Epithelial cell of esophagus (primary cell): ENCODE measurements around the gene EPHA4.

ENCODE experiments used
- DNase-seq: peaks from one replicate; pipeline ENCODE4 v3.0.0; 2010; ENCODE audit warnings: low read depth
- H3K4me3 ChIP-seq: 2 replicates; pipeline ENCODE4 v1.5.1; 2011; ENCODE audit warnings: mild to moderate bottlenecking, low read length, control low read depth
- CTCF ChIP-seq: IDR thresholded peaks from 2 replicates; pipeline ENCODE4 v1.5.1; 2011; ENCODE audit warnings: low read depth, mild to moderate bottlenecking, low read length, control low read depth, inconsistent platforms; ENCODE audit not compliant: insufficient read depth; ENCODE audit errors: missing control alignments

The EPHA4 gene

GRCh38 chr2:221392228-221392881 lies 179.7 kb downstream of the EPHA4 start:
- no peak for TF ChIP-seq CTCF
- no peak overlapping the region for H3K4me3 ChIP-seq
- DNase-seq, result no peak

DNA sequence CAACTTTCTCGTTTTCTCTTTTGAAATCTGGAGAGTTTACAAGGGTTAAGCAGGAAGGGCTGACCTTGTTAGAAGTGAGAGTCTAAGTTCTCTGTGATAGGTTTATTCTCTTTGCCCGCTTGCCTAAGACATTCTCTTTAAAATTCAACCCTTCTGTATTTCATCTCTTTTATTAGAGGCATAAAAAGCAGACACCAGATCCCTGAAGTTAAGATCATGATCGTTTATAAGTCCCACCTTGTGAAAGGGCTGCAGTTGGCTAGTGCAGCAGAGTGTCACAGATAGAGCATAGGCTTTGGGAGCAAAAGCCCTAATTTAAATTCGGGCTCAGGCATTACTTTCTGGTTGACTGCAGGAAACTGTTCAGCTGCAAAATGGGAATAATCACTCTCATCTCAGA lies 181.2 kb downstream of the EPHA4 start:
- no peak for DNase-seq
- TF ChIP-seq CTCF, result no peak
- H3K4me3 ChIP-seq, result no peak overlapping the region

GRCh38 chr2:221389904-221390303 lies 182.2 kb downstream of the EPHA4 start:
- no peak for TF ChIP-seq CTCF
- DNase-seq, result no peak
- no peak overlapping the region for H3K4me3 ChIP-seq

GRCh38 chr2:221389421-221389820 lies 182.7 kb downstream of the EPHA4 start:
- DNase-seq, result no peak
- no peak overlapping the region for H3K4me3 ChIP-seq
- no peak for TF ChIP-seq CTCF

GRCh38 chr2:221388891-221389290 lies 183.2 kb downstream of the EPHA4 start:
- DNase-seq, result no peak
- TF ChIP-seq CTCF, result no peak

GRCh38 chr2:221385716-221386115 lies 186.4 kb downstream of the EPHA4 start:
- no peak overlapping the region for H3K4me3 ChIP-seq
- TF ChIP-seq CTCF, result no peak
- DNase-seq, result peak; percentile 52

More at GRCh38 chr2:221388891-221389290, 183.2 kb downstream of the EPHA4 start:
- H3K4me3 ChIP-seq, result no peak overlapping the region

- no peak for TF ChIP-seq CTCF
- no peak overlapping the region for H3K4me3 ChIP-seq
- no peak for DNase-seq
Measured at GRCh38 chr2:221381928-221382488, 190.1 kb downstream of the EPHA4 start.
